ENCODE results near the gene ITPK1. TPM values are rescaled to one million over a fixed set of nuclear protein-coding genes. Genes with fewer than 3 reads are reported as not detected.

The ITPK1 gene
- total and polyA plus RNA-seq, 2 donors (not counting 3 experiments of a cell fraction or from before 2014, with no cell fraction given), result 39.6 to 51.8 TPM

DNA sequence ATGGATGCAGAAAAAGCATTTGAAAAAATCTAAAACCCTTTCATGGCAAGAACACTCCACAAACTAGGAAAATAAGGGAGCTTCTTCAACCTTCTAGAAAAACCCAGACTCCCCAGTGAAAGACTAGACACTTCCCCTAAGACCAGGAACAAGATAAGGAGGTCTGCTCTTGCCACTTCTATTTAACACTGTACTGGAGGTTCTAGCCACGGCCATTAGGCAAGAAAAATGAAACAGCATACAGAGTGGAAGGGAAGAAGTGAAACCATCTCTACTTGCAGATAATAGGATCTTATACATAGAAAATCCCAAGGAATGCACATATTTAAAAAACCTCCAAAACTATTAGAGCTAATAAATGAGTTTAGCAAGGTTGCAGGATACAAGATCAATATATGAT, 150.4 kb downstream of the ITPK1 start:
- dilution Hi-C loops (cut with MboI; ENCODE audit: extremely low pct_ligation_motif_present, low sequenced_read_pairs), result loop anchor here (25.0 kb wide), 1 partner anchor 172 kb away; no protein-coding TSS in a partner anchor
- intact Hi-C loops (cut with micrococcal nuclease), result no loop called here
- Histone ChIP-seq H3K27me3 (ENCODE audit: control insufficient read depth in 2 of 2, insufficient read depth in 2 of 2, low read length in 2 of 2) (no peaks in the 10 kb centered on the region), H3K4me1 (ENCODE audit: control insufficient read depth, extremely low read depth, insufficient read depth, low read length) (peaks cover 8% of the 10 kb centered on the region), H4K20me1 (replicated peaks; ENCODE audit: control insufficient read depth, extremely low read depth, insufficient read depth, low read length) (no peaks in the 10 kb centered on the region), H3K9ac (replicated peaks; ENCODE audit: extremely low read depth, insufficient read depth, low read length) (no peak overlapping the region), H3K9me1 (replicated peaks; ENCODE audit: control insufficient read depth, extremely low read depth, insufficient read depth, low read length) (no peaks in the 10 kb centered on the region), H3K4me2 (ENCODE audit: insufficient read depth, low read length) (no peak overlapping the region), H2AFZ (ENCODE audit: low read depth, low read length) (no peak overlapping the region), H3K9me3 (replicated peaks; ENCODE audit: control insufficient read depth, insufficient read depth, low read length) (no peaks in the 10 kb centered on the region), H3K27ac (ENCODE audit: insufficient read depth, low read depth, low read length) (no peak overlapping the region), H3K36me3 (ENCODE audit: control insufficient read depth in 2 of 2, extremely low read depth in 1 of 2, insufficient read depth in 2 of 2, low read length in 2 of 2) (no peaks in the 10 kb centered on the region), H3K79me2 (ENCODE audit: control insufficient read depth, insufficient read depth, low read length) (no peaks in the 10 kb centered on the region), H3K4me3 (replicated peaks in 1 of 3; ENCODE audit: insufficient read depth in 1 of 3, low read depth in 1 of 3, low read length in 3 of 3) (no peak overlapping the region)
- FAIRE-seq (no peak), DNase-seq (ENCODE audit: low read depth, low spot score) (no peak)
- ChIA-PET POLR2A (no interaction called here), CTCF (interaction anchor here (1.0 to 1.2 kb wide), 2 partner anchors 11 to 167 kb away, joined by 3 to 4 read pairs; no protein-coding TSS in a partner anchor)
- no TSS peak for BruUV-seq (replicated peaks)
- TF ChIP-seq MYC (IDR thresholded peaks at IDR 0.05; ENCODE audit: low read depth, low read length) (no peak), EZH2 (IDR thresholded peaks at IDR 0.05; ENCODE audit: borderline replicate concordance, low read depth, low read length, severe bottlenecking) (no peak), JUN (IDR thresholded peaks at IDR 0.05; ENCODE audit: borderline replicate concordance, insufficient read depth, insufficient read length, low read depth) (no peak), POLR2AphosphoS5 (IDR thresholded peaks at IDR 0.05; ENCODE audit: insufficient read depth, low read depth, low read length) (no peak), FOS (IDR thresholded peaks at IDR 0.05; ENCODE audit: borderline replicate concordance, insufficient read depth, low read length) (no peak), GATA2 (IDR thresholded peaks at IDR 0.05; ENCODE audit: insufficient read depth, insufficient read length, low read depth, low read length) (no peak)
